Esophagus squamous epithelium (tissue), 5 donors: ENCODE results near the gene ST6GAL1. TPM values are rescaled to one million over a fixed set of nuclear protein-coding genes. Genes with fewer than 3 reads are reported as not detected.

Experiments used
- DNase-seq: peaks from one replicate; lab custom pipeline; 2025; lab: John Stamatoyannopoulos, UW
- H3K27ac ChIP-seq, 4 donors: fragments of 200-600 bp; sonication (generic); one replicate each; pipeline ENCODE4 v1.5.1; 2016 to 2019; ENCODE audit warnings: mild to moderate bottlenecking in 1 of 4
- H3K27me3 ChIP-seq, 4 donors: fragments of 200-600 bp; sonication (generic); 1 replicate in 3 of 4; 2 replicates in 1 of 4; pipeline versions ENCODE4 v1.5.1 to v1.6.0; 2017 to 2021; ENCODE audit warnings: antibody characterized with exemption in 1 of 4
- H3K36me3 ChIP-seq, 3 donors: fragments of 200-600 bp; sonication (generic); one replicate each; pipeline ENCODE4 v1.5.1; 2016 to 2019
- H3K4me1 ChIP-seq, 3 donors: fragments of 200-600 bp; sonication (generic); one replicate each; pipeline ENCODE4 v1.5.1; 2017 to 2019
- H3K4me3 ChIP-seq, 4 donors: fragments of 200-600 bp; sonication (generic); 1 replicate in 3 of 4; 2 replicates in 1 of 4; pipeline ENCODE4 v1.5.1; 2016 to 2019; ENCODE audit warnings: mild to moderate bottlenecking in 2 of 4, moderate library complexity in 1 of 4
- H3K9me3 ChIP-seq, 3 donors: fragments of 200-600 bp; sonication (generic); one replicate each; pipeline ENCODE4 v1.5.1; 2016 to 2019
- POLR2A ChIP-seq, 4 donors: fragments of 450-650 bp; IDR thresholded peaks; one replicate each; pipeline ENCODE4 v1.6.1; 2017; ENCODE audit warnings: antibody characterized with exemption in 4 of 4, mild to moderate bottlenecking in 4 of 4, moderate library complexity in 3 of 4
- WGBS, 2 donors: methylation state at CpG; one replicate each; pipeline ENCODE4 v1.1.5; 2018; 5-methylcytosine and 5-hydroxymethylcytosine counted together
- intact Hi-C: fragments of 100-400 bp; cut with DNase I; formaldehyde crosslinking; loops from one replicate; pipeline ENCODE4 v1.15.0; 2022
- total RNA-seq, 4 donors: library from RNA; depleted of rRNA; stranded (reverse); fragments of >200 nt; gene quantifications; one replicate each; pipeline ENCODE4 v1.1.0, GENCODE V29; 2016
- TF ChIP-seq, protein P1 (sequence below), 6 experiments: fragments of 450-650 bp in 4 of 6; fragments of 200-600 bp in 2 of 6; sonication (generic) in 2 of 6; IDR thresholded peaks; one replicate each; pipeline ENCODE4 v1.5.1; 2016 to 2019; ENCODE audit warnings: antibody characterized with exemption in 6 of 6, mild to moderate bottlenecking in 4 of 6, moderate library complexity in 4 of 6
- donor health status: DM: yes; HTN: yes; CAD: no.

The ST6GAL1 gene
- total RNA-seq, 4 donors from 2014 or later = 6.0 to 44.2 (median 15.2) TPM

DNA sequence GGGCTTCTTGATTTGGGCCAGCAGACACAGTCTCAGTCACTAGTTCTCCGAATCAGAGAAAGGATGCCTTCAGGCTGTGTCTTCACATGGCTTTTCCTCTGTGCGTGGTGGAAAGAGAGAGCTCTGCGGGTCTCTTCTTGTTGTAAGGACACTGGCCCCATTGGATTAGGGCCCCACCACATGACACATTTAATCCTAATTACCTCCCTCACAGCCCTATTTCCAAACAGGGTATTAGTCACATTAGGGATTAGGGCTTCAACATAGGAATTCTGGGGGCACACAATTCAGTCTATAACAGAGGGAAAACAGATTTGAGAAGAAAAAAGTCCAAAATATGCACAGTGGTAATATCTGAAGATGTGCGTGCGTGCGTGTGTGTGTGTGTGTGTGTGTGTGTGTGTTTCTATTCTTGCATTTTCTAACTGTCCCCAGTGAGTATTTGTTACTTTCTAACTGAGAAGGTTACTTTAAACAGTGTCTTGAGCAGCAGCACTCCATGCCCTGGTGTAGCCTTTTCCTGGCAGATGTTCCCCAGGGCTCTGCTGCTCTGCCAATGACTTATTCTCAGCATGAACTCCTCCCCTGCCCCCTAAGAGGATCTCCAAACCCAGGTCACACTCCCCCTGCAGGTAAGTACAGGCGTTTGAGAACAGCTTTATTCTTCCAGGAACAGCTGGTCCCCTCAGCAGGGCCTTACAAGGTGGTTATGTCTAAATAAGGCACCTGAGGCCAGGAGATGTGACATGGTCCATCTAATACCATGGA, 136.1 kb downstream of the ST6GAL1 start:
- Histone ChIP-seq H3K27ac (peak overlapping the region in 1 of 4 donors; percentile 47), H3K27me3 (no peaks in the 10 kb centered on the region), H3K9me3 (no peaks in the 10 kb centered on the region), H3K4me3 (no peak overlapping the region), H3K4me1 (peaks cover 0 to 26% (median 11%) of the 10 kb centered on the region in 3 donors), H3K36me3 (peaks cover 0 to 8% (median 0%) of the 10 kb centered on the region in 3 donors)
- WGBS, 2 donors = 47 to 49% methylated on average over 7 of the region's 7 CpGs
- no peak for DNase-seq
- TF ChIP-seq, protein P1, sequence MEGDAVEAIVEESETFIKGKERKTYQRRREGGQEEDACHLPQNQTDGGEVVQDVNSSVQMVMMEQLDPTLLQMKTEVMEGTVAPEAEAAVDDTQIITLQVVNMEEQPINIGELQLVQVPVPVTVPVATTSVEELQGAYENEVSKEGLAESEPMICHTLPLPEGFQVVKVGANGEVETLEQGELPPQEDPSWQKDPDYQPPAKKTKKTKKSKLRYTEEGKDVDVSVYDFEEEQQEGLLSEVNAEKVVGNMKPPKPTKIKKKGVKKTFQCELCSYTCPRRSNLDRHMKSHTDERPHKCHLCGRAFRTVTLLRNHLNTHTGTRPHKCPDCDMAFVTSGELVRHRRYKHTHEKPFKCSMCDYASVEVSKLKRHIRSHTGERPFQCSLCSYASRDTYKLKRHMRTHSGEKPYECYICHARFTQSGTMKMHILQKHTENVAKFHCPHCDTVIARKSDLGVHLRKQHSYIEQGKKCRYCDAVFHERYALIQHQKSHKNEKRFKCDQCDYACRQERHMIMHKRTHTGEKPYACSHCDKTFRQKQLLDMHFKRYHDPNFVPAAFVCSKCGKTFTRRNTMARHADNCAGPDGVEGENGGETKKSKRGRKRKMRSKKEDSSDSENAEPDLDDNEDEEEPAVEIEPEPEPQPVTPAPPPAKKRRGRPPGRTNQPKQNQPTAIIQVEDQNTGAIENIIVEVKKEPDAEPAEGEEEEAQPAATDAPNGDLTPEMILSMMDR (IDR thresholded peaks at IDR 0.05) = peak in 1 of 6 experiments; percentile 26
- TF ChIP-seq POLR2A (IDR thresholded peaks at IDR 0.05) = no peak
- intact Hi-C loops = no loop called here

DNA sequence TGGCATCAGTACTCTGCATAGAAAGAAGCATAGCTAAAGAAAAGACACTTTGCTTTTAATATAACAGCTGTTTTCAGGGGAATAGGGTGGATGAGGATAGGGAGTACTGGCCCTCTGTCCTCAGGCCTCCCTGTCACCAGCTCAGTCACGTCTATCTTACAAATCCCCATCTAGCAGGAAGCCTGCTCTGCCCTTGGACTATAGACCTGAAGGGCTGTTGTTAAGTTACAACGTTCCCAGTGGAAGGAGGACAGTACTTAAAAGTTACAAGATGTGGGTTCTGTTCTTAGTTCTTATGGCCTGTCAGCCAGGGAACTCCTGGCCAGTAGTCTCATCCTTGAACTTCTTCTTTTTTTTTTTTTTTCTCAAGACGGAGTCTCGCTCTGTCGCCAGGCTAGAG, 138.5 kb downstream of the ST6GAL1 start:
- intact Hi-C loops = no loop called here
- DNase-seq = no peak
- peaks cover 0 to 18% (median 8%) of the 10 kb centered on the region in 3 donors for H3K4me1 ChIP-seq
- TF ChIP-seq, protein P1 (IDR thresholded peaks at IDR 0.05) = no peak
- TF ChIP-seq POLR2A (IDR thresholded peaks at IDR 0.05) = no peak
- H3K36me3 ChIP-seq = peaks cover 0 to 20% (median 0%) of the 10 kb centered on the region in 3 donors
- no peaks in the 10 kb centered on the region for H3K27me3 ChIP-seq
- H3K27ac ChIP-seq = no peak overlapping the region
- WGBS, 2 donors = 87 to 89% methylated on average over 5 of the region's 5 CpGs
- no peak overlapping the region for H3K4me3 ChIP-seq
- no peaks in the 10 kb centered on the region for H3K9me3 ChIP-seq

DNA sequence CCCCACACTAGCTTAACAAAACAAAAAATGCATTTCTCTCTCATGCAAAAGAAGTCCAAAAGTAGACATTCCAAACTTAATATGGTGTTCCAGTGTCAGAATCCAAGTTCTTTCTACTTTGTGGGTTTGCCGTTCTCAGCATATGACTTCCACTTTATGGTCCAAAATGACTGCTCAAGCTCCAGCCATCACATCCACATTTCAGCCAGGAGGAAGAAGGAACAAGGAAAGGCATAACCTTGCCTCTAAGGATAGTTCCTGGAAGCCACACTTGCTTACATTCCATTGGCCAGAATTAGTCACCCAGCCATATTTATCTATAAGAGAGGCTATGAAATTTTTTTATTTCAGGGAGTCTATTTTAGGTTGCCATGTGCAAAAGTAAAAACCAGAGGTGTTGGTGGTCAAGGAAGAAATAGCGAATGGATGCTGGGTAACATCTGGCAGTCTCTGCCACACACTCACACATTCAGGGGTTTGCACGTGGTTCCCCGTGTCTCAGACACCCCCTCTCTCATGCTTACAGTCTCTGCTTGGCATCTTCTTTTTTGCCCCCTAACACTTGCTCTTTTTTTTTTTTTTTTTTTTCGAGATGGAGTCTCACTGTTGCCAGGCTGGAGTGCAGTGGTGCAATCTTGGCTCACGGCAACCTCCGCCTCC, 139.7 kb downstream of the ST6GAL1 start:
- no peak for DNase-seq
- WGBS, 2 donors = 93 to 94% methylated on average over 5 to 7 of the region's 7 CpGs
- no peak overlapping the region for H3K4me3 ChIP-seq
- no peaks in the 10 kb centered on the region for H3K27me3 ChIP-seq
- H3K27ac ChIP-seq = no peak overlapping the region
- H3K36me3 ChIP-seq = peaks cover 0 to 31% (median 0%) of the 10 kb centered on the region in 3 donors
- H3K4me1 ChIP-seq = peaks cover 0 to 10% (median 0%) of the 10 kb centered on the region in 3 donors
- H3K9me3 ChIP-seq = no peaks in the 10 kb centered on the region
- TF ChIP-seq, protein P1 (IDR thresholded peaks at IDR 0.05) = no peak
- TF ChIP-seq POLR2A (IDR thresholded peaks at IDR 0.05) = no peak
- intact Hi-C loops = no loop called here

DNA sequence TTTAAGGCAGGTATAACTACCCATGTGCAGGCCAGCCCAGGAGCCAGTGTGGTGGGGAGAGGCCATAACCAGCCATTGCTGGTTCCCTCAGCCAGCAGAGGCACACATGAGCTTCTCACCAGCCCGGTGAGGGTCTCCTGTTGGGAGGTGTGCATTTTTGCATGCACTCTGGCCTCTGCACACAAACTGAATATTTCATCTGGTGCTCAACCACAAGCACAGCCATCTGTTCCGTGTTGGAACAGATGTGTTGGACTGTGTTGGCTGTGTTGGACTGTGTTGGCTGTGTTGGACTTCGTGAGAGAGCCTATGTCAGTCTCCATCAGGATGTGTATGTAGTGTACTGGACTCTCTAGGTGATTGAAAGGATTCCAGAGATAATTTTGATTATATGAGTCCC, 141.8 kb downstream of the ST6GAL1 start:
- Histone ChIP-seq H3K36me3 (peaks cover 0 to 52% (median 0%) of the 10 kb centered on the region in 3 donors), H3K4me1 (no peaks in the 10 kb centered on the region), H3K27ac (no peak overlapping the region), H3K4me3 (no peak overlapping the region), H3K27me3 (no peaks in the 10 kb centered on the region), H3K9me3 (no peaks in the 10 kb centered on the region)
- 67 to 70% methylated on average over 2 to 3 of the region's 3 CpGs for WGBS, 2 donors
- TF ChIP-seq POLR2A (IDR thresholded peaks at IDR 0.05) = no peak
- TF ChIP-seq, protein P1 (IDR thresholded peaks at IDR 0.05) = no peak
- intact Hi-C loops = no loop called here
- no peak for DNase-seq

DNA sequence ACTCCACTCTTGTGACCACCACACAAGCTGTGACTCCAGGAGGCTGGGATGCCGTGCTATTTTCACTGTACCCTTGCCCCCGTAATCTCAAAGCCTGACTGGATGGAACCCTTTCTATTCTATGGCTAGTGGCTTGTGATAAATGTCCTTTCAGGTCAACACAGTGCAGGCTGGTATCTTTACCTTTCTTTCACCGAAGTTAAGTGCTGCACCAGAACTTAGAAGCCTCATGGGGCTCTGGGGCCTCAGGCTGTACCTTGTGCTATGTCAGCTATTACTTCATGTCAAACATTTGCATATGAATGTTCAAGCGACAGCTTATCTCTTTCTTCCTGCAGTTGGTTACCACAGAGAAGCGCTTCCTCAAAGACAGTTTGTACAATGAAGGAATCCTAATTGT, 142.2 kb downstream of the ST6GAL1 start:
- Histone ChIP-seq H3K4me3 (no peak overlapping the region), H3K36me3 (peaks cover 0 to 56% (median 0%) of the 10 kb centered on the region in 3 donors), H3K27ac (no peak overlapping the region), H3K27me3 (no peaks in the 10 kb centered on the region), H3K9me3 (no peaks in the 10 kb centered on the region), H3K4me1 (no peaks in the 10 kb centered on the region)
- intact Hi-C loops = no loop called here
- DNase-seq = no peak
- TF ChIP-seq POLR2A (IDR thresholded peaks at IDR 0.05) = peak in 1 of 4 donors; percentile 31
- TF ChIP-seq, protein P1 (IDR thresholded peaks at IDR 0.05) = no peak
- 86 to 94% methylated on average over 3 to 5 of the region's 5 CpGs for WGBS, 2 donors
